DOHH2 (cell line): ENCODE measurements around the gene RBM20.

Source experiments
- H3F3A ChIP-seq: fragments of 200-600 bp; sonication (generic), shearing (Covaris generic); 2 replicates; pipeline ENCODE4 v1.6.0; 2016; ENCODE audit warnings: antibody characterized with exemption, mild to moderate bottlenecking; ENCODE audit not compliant: control insufficient read depth, insufficient read depth
- H3K27ac ChIP-seq: fragments of 200-600 bp; sonication (generic); 2 replicates; pipeline ENCODE4 v1.5.1; 2014; ENCODE audit warnings: low read depth, mild to moderate bottlenecking, low read length, moderate library complexity
- H3K27me3 ChIP-seq: fragments of 200-600 bp; sonication (generic); 2 replicates; pipeline ENCODE4 v1.6.1; 2014; ENCODE audit warnings: mild to moderate bottlenecking, low read length, mixed read lengths; ENCODE audit not compliant: control insufficient read depth
- H3K36me3 ChIP-seq: fragments of 200-600 bp; sonication (generic); 2 replicates; pipeline ENCODE4 v1.6.1; 2014; ENCODE audit warnings: mild to moderate bottlenecking, low read length, moderate library complexity, mixed read lengths; ENCODE audit not compliant: control insufficient read depth
- H3K4me1 ChIP-seq: fragments of 200-600 bp; sonication (generic); 2 replicates; pipeline ENCODE4 v1.6.1; 2014; ENCODE audit warnings: mild to moderate bottlenecking, low read length, mixed read lengths; ENCODE audit not compliant: control insufficient read depth
- H3K4me2 ChIP-seq: fragments of 200-600 bp; sonication (generic); 2 replicates; pipeline ENCODE4 v1.6.0; 2014; ENCODE audit warnings: mild to moderate bottlenecking, low read length, moderate library complexity
- H3K4me3 ChIP-seq: fragments of 200-600 bp; sonication (generic); 2 replicates; pipeline ENCODE4 v1.5.1; 2014; ENCODE audit warnings: mild to moderate bottlenecking, low read length, mixed read lengths
- H3K79me2 ChIP-seq: fragments of 200-600 bp; sonication (generic); 2 replicates; pipeline ENCODE4 v1.6.1; 2014; ENCODE audit warnings: mild to moderate bottlenecking, low read length, mixed read lengths; ENCODE audit not compliant: control insufficient read depth
- H3K9me2 ChIP-seq: fragments of 200-600 bp; sonication (generic); replicated peaks from 2 replicates; pipeline ENCODE4 v1.6.1; 2014; ENCODE audit warnings: mild to moderate bottlenecking, low read length, mixed read lengths; ENCODE audit not compliant: control insufficient read depth
- H3K9me3 ChIP-seq: fragments of 200-600 bp; sonication (generic); 2 replicates; pipeline ENCODE4 v1.6.1; 2014; ENCODE audit warnings: antibody characterized with exemption, low read length, mixed read lengths; ENCODE audit not compliant: control insufficient read depth, insufficient read depth
- H4K20me1 ChIP-seq: fragments of 200-600 bp; sonication (generic); 2 replicates; pipeline ENCODE4 v1.6.0; 2014; ENCODE audit warnings: low read depth, mild to moderate bottlenecking, antibody characterized with exemption, low read length, moderate library complexity; ENCODE audit not compliant: control insufficient read depth, insufficient read depth
- CTCF ChIP-seq: fragments of 200-600 bp; sonication (generic); IDR thresholded peaks from one replicate; pipeline ENCODE4 v1.5.1; 2014; ENCODE audit warnings: antibody characterized with exemption, mild to moderate bottlenecking, low read depth, low read length; ENCODE audit not compliant: poor library complexity, severe bottlenecking
- EZH2phosphoT487 ChIP-seq: fragments of 200-600 bp; sonication (generic); IDR thresholded peaks from 2 replicates; pipeline ENCODE4 v1.6.1; 2017; ENCODE audit warnings: borderline replicate concordance, mild to moderate bottlenecking, antibody characterized with exemption, low read length, moderate library complexity, mixed read lengths

RBM20 gene

GRCh38 chr10:110747609-110748464, 103.7 kb downstream of the RBM20 start:
- Histone ChIP-seq H3K79me2 (no peaks in the 10 kb centered on the region), H3K27ac (no peak overlapping the region), H3K9me3 (peaks cover 5% of the 10 kb centered on the region), H3K27me3 (no peaks in the 10 kb centered on the region), H3F3A (no peaks in the 10 kb centered on the region), H4K20me1 (no peaks in the 10 kb centered on the region), H3K4me2 (0 out of 2 replicates have a peak overlapping the region, but pooled peaks have one; percentile 37), H3K4me1 (peaks cover 28% of the 10 kb centered on the region), H3K4me3 (no peak overlapping the region), H3K9me2 (no peaks in the 10 kb centered on the region), H3K36me3 (no peaks in the 10 kb centered on the region)
- TF ChIP-seq CTCF: no peak
- TF ChIP-seq EZH2phosphoT487: no peak

- H3K36me3 ChIP-seq: no peaks in the 10 kb centered on the region
- H3K27me3 ChIP-seq: no peaks in the 10 kb centered on the region
- H3K4me3 ChIP-seq: no peak overlapping the region
- no peaks in the 10 kb centered on the region for H4K20me1 ChIP-seq
- H3K27ac ChIP-seq: no peak overlapping the region
- peaks cover 24% of the 10 kb centered on the region for H3K4me1 ChIP-seq
- no peaks in the 10 kb centered on the region for H3F3A ChIP-seq
- no peak overlapping the region for H3K4me2 ChIP-seq
- H3K9me2 ChIP-seq: no peaks in the 10 kb centered on the region
- TF ChIP-seq CTCF (no peak), EZH2phosphoT487 (no peak)
- peaks cover 5% of the 10 kb centered on the region for H3K9me3 ChIP-seq
- no peaks in the 10 kb centered on the region for H3K79me2 ChIP-seq
Measured at GRCh38 chr10:110748970-110749369, 104.8 kb downstream of the RBM20 start.

- no peaks in the 10 kb centered on the region for H3K9me2 ChIP-seq
- H3K79me2 ChIP-seq: no peaks in the 10 kb centered on the region
- no peaks in the 10 kb centered on the region for H4K20me1 ChIP-seq
- TF ChIP-seq CTCF (no peak), EZH2phosphoT487 (no peak)
- H3K9me3 ChIP-seq: peaks cover 5% of the 10 kb centered on the region
- H3K36me3 ChIP-seq: no peaks in the 10 kb centered on the region
- no peak overlapping the region for H3K4me2 ChIP-seq
- H3K4me3 ChIP-seq: no peak overlapping the region
- no peaks in the 10 kb centered on the region for H3K27me3 ChIP-seq
- H3F3A ChIP-seq: no peaks in the 10 kb centered on the region
- H3K4me1 ChIP-seq: peaks cover 21% of the 10 kb centered on the region
- no peak overlapping the region for H3K27ac ChIP-seq
Measured at GRCh38 chr10:110750931-110751330, 106.8 kb downstream of the RBM20 start.
